B cell (primary cell): ENCODE data around the gene AIF1. TPM values are rescaled to one million over a fixed set of nuclear protein-coding genes. Genes with fewer than 3 reads are reported as not detected.

ENCODE experiments used
- ATAC-seq: fragments of 200-7000 bp; cut with Tn5 transposase; one replicate; pipeline ENCODE4 v1.10.0; 2021; ENCODE audit warnings: low read depth, mild to moderate bottlenecking, moderate number of reproducible peaks, moderate library complexity
- CTCF ChIA-PET: fragments of 350-600 bp; sonication (Branson Sonifier 250); formaldehyde crosslinking; loops from one replicate; lab custom pipeline; 2021; ENCODE audit warnings: antibody characterized with exemption, inconsistent platforms; lab: Charles Lee
- POLR2A ChIA-PET: fragments of 350-600 bp; sonication (Branson Sonifier 250); formaldehyde crosslinking; loops from one replicate; lab custom pipeline; 2021; ENCODE audit warnings: antibody characterized with exemption; lab: Charles Lee
- DNase-seq: peaks from one replicate; pipeline ENCODE4 v3.0.0; 2013
- H2AFZ ChIP-seq: 2 replicates; pipeline ENCODE4 v1.6.1; 2012; ENCODE audit warnings: mild to moderate bottlenecking, low read depth, low read length; ENCODE audit not compliant: insufficient read depth, poor library complexity, severe bottlenecking
- H3K27ac ChIP-seq, 2 donors: 1 replicate in 1 of 2; 2 replicates in 1 of 2; pipeline ENCODE4 v1.5.1; 2012 to 2013; ENCODE audit warnings: low read length in 2 of 2, mild to moderate bottlenecking in 2 of 2, moderate library complexity in 1 of 2
- H3K27me3 ChIP-seq, 4 experiments: fragments of 200-600 bp in 1 of 4; sonication (generic) in 1 of 4; replicated peaks in 1 of 4; 1 replicate in 2 of 4; 2 replicates in 2 of 4; pipeline versions ENCODE4 v1.6.1 to v1.7.0; 2013 to 2016; ENCODE audit warnings: low read length in 3 of 4, mild to moderate bottlenecking in 2 of 4, mixed read lengths in 1 of 4, moderate library complexity in 1 of 4; ENCODE audit not compliant: insufficient read depth in 4 of 4, control insufficient read depth in 3 of 4; ENCODE audit errors: control extremely low read depth in 1 of 4
- H3K36me3 ChIP-seq, 2 experiments: replicated peaks in 1 of 2; 1 replicate in 1 of 2; 2 replicates in 1 of 2; pipeline versions ENCODE4 v1.6.1 to v1.7.1; 2013; ENCODE audit warnings: low read length in 1 of 2; ENCODE audit not compliant: insufficient read depth in 2 of 2, control insufficient read depth in 1 of 2; ENCODE audit errors: control extremely low read depth in 1 of 2, extremely low read depth in 1 of 2
- H3K4me1 ChIP-seq, 2 donors: fragments of 200-600 bp in 1 of 2; sonication (generic) in 1 of 2; 1 replicate in 1 of 2; 2 replicates in 1 of 2; pipeline versions ENCODE4 v1.5.1 to v1.6.1; 2013 to 2017; ENCODE audit warnings: low read length in 2 of 2; ENCODE audit not compliant: control insufficient read depth in 2 of 2, insufficient read depth in 2 of 2
- H3K4me2 ChIP-seq: replicated peaks from 2 replicates; pipeline ENCODE3; 2012; ENCODE audit warnings: mild to moderate bottlenecking, low read depth, low read length; ENCODE audit not compliant: poor library complexity, severe bottlenecking
- H3K4me3 ChIP-seq, 5 experiments: fragments of 200-600 bp in 1 of 5; sonication (generic) in 1 of 5; 1 replicate in 3 of 5; 2 replicates in 2 of 5; pipeline versions ENCODE4 v1.5.1 to v1.7.0; 2011 to 2016; ENCODE audit warnings: low read length in 4 of 5, mild to moderate bottlenecking in 4 of 5, low read depth in 2 of 5, control low read depth in 1 of 5, moderate library complexity in 1 of 5; ENCODE audit not compliant: insufficient read depth in 1 of 5; ENCODE audit errors: control extremely low read depth in 1 of 5, extremely low read depth in 1 of 5
- H3K79me2 ChIP-seq: fragments of 200-600 bp; sonication (generic); one replicate; pipeline ENCODE4 v1.6.0; 2016; ENCODE audit warnings: low read length; ENCODE audit not compliant: control insufficient read depth, insufficient read depth
- H3K9ac ChIP-seq: fragments of 200-600 bp; sonication (generic); 2 replicates; pipeline ENCODE4 v1.6.1; 2017; ENCODE audit warnings: mild to moderate bottlenecking, low read length, moderate library complexity
- H3K9me3 ChIP-seq, 3 donors: one replicate each; pipeline versions ENCODE4 v1.6.1 to v1.7.1; 2013; ENCODE audit warnings: low read length in 2 of 3; ENCODE audit not compliant: control insufficient read depth in 2 of 3, insufficient read depth in 1 of 3; ENCODE audit errors: control extremely low read depth in 1 of 3
- H4K20me1 ChIP-seq: 2 replicates; pipeline ENCODE4 v1.6.0; 2012; ENCODE audit warnings: mild to moderate bottlenecking, low read length; ENCODE audit not compliant: insufficient read depth, control insufficient read depth, poor library complexity, severe bottlenecking
- H3K27ac Mint-ChIP-seq: one replicate; pipeline ENCODE4 v1.8.0; 2021; ENCODE audit warnings: mixed read lengths
- H3K27me3 Mint-ChIP-seq: one replicate; pipeline ENCODE4 v1.8.0; 2021; ENCODE audit warnings: mixed read lengths
- H3K4me1 Mint-ChIP-seq: one replicate; pipeline ENCODE4 v1.8.0; 2021; ENCODE audit warnings: mixed read lengths
- H3K4me3 Mint-ChIP-seq: one replicate; pipeline ENCODE4 v1.8.0; 2021; ENCODE audit warnings: mixed read lengths
- H3K9me3 Mint-ChIP-seq: one replicate; pipeline ENCODE4 v1.8.0; 2022; ENCODE audit warnings: mixed read lengths; ENCODE audit not compliant: insufficient read depth
- EZH2 ChIP-seq: IDR thresholded peaks from 2 replicates; pipeline ENCODE4 v1.6.1; 2012; ENCODE audit warnings: borderline replicate concordance, low read depth, mild to moderate bottlenecking, moderate library complexity, low read length; ENCODE audit not compliant: insufficient read depth, poor library complexity, severe bottlenecking
- WGBS: methylation state at CpG from one replicate; pipeline ENCODE4 v1.1.5; 2013; ENCODE audit warnings: missing lambda C conversion rate; ENCODE audit not compliant: insufficient coverage; 5-methylcytosine and 5-hydroxymethylcytosine counted together
- intact Hi-C: fragments of 100-400 bp; cut with micrococcal nuclease; formaldehyde crosslinking; loops from one replicate; pipeline ENCODE4 v1.10.0; 2022
- polyA plus RNA-seq: library from polyadenylated mRNA; depleted of rRNA; stranded (reverse); fragments of >200 nt; gene quantifications from 2 replicates; pipeline ENCODE4 v1.2.3, GENCODE V29; 2012
- total RNA-seq, 2 donors: library from RNA; stranded (reverse); fragments of 120-200 nt in 1 of 2; gene quantifications; 1 replicate in 1 of 2; 2 replicates in 1 of 2; pipeline versions ENCODE4 v1.2.3 to v1.2.4, GENCODE V29; 2013 to 2022
- TF ChIP-seq, protein P1 (sequence below): fragments of 200-600 bp; IDR thresholded peaks from one replicate; pipeline ENCODE4 v1.8.0; 2022; ENCODE audit warnings: antibody characterized with exemption, mild to moderate bottlenecking

AIF1 gene
- total and polyA plus RNA-seq, 2 donors (not counting 1 experiment from before 2014, with no cell fraction given): 1.3 to 7.5 TPM

DNA sequence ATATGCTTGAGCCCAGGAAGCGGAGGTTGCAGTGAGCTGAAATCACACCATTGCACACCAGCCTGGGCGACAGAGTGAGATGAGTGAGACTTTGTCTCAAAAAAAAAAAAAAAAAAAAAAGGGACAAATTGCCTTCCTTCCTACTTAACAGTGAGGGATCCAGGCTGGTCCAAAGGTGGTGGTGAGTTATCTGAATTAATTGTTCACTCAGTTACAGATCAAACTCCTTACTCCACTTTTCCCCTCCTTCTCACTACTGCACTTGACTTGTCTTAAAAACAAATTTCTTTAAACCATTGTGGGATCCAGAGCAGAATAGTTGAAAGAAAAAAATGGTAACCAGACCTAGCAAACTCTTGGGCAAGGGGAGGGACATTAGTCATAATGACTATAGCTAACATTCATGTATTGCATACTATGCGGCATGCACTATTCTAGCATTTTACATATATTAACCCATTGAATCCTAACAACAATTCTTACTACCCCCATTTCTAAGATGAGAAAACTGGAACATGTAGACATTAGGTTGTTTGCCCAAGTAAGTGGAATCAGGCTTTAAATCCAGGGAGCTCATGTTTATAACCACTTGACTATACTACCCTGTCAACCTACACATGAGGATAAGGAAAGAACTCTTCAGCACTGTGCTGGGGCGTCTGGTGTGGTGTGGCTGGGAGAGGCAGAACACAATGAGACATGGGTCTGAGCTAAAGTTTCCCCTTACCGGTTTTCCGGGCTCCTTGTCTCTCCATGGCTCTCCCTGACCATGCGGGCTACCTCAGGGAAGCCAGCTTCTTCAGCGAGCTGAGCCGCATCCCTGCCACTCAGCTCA, 48.3 kb downstream of the AIF1 start:
- peak overlapping the region; percentile 89 for H3K9ac ChIP-seq
- no peak for ATAC-seq
- Mint-ChIP-seq H3K4me1 (peaks cover 71% of the 10 kb centered on the region), H3K27ac (peak overlapping the region; percentile 100), H3K4me3 (peak overlapping the region; percentile 96), H3K9me3 (no peaks in the 10 kb centered on the region), H3K27me3 (no peaks in the 10 kb centered on the region)
- H3K27me3 ChIP-seq: no peaks in the 10 kb centered on the region
- peaks cover 19% of the 10 kb centered on the region for H4K20me1 ChIP-seq
- peak overlapping the region in 1 of 2 donors; percentile 98 for H3K27ac ChIP-seq
- peaks cover 87% of the 10 kb centered on the region for H3K79me2 ChIP-seq
- TF ChIP-seq, protein P1, sequence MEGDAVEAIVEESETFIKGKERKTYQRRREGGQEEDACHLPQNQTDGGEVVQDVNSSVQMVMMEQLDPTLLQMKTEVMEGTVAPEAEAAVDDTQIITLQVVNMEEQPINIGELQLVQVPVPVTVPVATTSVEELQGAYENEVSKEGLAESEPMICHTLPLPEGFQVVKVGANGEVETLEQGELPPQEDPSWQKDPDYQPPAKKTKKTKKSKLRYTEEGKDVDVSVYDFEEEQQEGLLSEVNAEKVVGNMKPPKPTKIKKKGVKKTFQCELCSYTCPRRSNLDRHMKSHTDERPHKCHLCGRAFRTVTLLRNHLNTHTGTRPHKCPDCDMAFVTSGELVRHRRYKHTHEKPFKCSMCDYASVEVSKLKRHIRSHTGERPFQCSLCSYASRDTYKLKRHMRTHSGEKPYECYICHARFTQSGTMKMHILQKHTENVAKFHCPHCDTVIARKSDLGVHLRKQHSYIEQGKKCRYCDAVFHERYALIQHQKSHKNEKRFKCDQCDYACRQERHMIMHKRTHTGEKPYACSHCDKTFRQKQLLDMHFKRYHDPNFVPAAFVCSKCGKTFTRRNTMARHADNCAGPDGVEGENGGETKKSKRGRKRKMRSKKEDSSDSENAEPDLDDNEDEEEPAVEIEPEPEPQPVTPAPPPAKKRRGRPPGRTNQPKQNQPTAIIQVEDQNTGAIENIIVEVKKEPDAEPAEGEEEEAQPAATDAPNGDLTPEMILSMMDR: no peak
- TF ChIP-seq EZH2: no peak
- peaks cover 8 to 46% of the 10 kb centered on the region in 2 experiments for H3K36me3 ChIP-seq
- intact Hi-C loops: no loop called here
- peak overlapping the region in 1 of 5 experiments; percentile 98 for H3K4me3 ChIP-seq
- H3K9me3 ChIP-seq: no peaks in the 10 kb centered on the region
- peak overlapping the region; percentile 90 for H3K4me2 ChIP-seq
- ChIA-PET CTCF (interaction anchor here (1.0 to 1.9 kb wide), 2 partner anchors 10 to 112 kb away, joined by 3 to 9 read pairs; partner anchors contain the start of gene BAG6), POLR2A (interaction anchor here (0.7 to 5.9 kb wide), 3 partner anchors 11 to 755 kb away, joined by 3 to 57 read pairs (median 9); partner anchors contain the start of genes BAG6 and GTF2H4)
- no peak overlapping the region for H2AFZ ChIP-seq
- peaks cover 42 to 64% of the 10 kb centered on the region in 2 donors for H3K4me1 ChIP-seq
- 90% methylated on average over 5 of the region's 9 CpGs for WGBS
- no peak for DNase-seq
